A549 (cell line): Measurements from ENCODE around the gene FLNB.

ENCODE experiments used
- BHLHE40 ChIP-seq: IDR thresholded peaks from 2 replicates; pipeline ENCODE4 v1.6.1; 2012; ENCODE audit warnings: low read depth, low read length, inconsistent platforms
- CEBPB ChIP-seq, 2 experiments: fragments of >200 bp in 1 of 2; sonication (Bioruptor Twin) in 1 of 2; formaldehyde crosslinking in 1 of 2; IDR thresholded peaks; 2 replicates each; pipeline ENCODE4 v1.6.1; 2012 to 2016
- EHMT2 ChIP-seq: fragments of 200-600 bp; sonication (generic); IDR thresholded peaks from 2 replicates; pipeline ENCODE4 v1.6.1; 2016; ENCODE audit warnings: antibody characterized with exemption, low read depth, mild to moderate bottlenecking, moderate library complexity
- GATA3 ChIP-seq: IDR thresholded peaks from 2 replicates; pipeline ENCODE4 v1.6.1; 2012; ENCODE audit warnings: borderline replicate concordance
- MAZ ChIP-seq: fragments of 150-350 bp; IDR thresholded peaks from 2 replicates; pipeline ENCODE4 v1.6.1; 2014; ENCODE audit warnings: antibody characterized with exemption, low read depth, low read length, borderline replicate concordance
- NR3C1 ChIP-seq: fragments of >200 bp; sonication (Bioruptor Twin); formaldehyde crosslinking; IDR thresholded peaks from 3 replicates; pipeline ENCODE4 v1.6.1; 2017
- POLR2A ChIP-seq: IDR thresholded peaks from 2 replicates; pipeline ENCODE4 v1.6.1; 2012; ENCODE audit warnings: mild to moderate bottlenecking, low read length
- TF ChIP-seq, protein P1 (sequence below): fragments of >200 bp; sonication (Bioruptor Twin); formaldehyde crosslinking; IDR thresholded peaks from 3 replicates; pipeline ENCODE4 v1.5.1; 2016
- TF ChIP-seq, protein P2 (sequence below): fragments of 200-600 bp; sonication (generic); IDR thresholded peaks from 2 replicates; pipeline ENCODE4 v1.6.1; 2016; ENCODE audit warnings: antibody characterized with exemption, mild to moderate bottlenecking, moderate library complexity
- TF ChIP-seq, protein P3 (sequence below): fragments of 450-650 bp; IDR thresholded peaks from 2 replicates; pipeline ENCODE4 v1.6.1; 2014; ENCODE audit warnings: antibody characterized with exemption
- TF ChIP-seq, protein P4 (sequence below): IDR thresholded peaks from 2 replicates; pipeline ENCODE4 v1.6.1; 2012

DNA sequence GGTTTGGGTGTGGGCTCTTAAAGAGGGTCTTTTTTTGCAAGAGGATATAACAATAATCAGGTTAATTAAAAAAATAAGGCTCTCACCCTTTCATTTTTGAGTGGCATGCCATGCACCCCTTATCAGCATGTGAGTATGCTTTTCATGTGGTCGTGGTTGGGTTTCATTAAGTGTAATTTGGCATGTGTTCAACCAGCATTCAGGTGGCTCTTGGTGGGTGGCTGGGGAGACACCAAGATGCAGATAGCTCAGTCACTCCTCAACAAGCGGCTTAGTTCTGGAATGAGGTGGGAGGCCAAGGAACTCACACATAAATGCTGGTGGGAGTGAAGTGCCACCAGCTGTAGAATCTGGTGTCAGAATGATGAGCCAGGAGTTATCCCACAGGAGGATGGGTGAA lies 66.8 kb downstream of the FLNB start:
- TF ChIP-seq NR3C1 (no peak), MAZ (no peak), CEBPB (IDR thresholded peaks at IDR 0.05) (no peak), BHLHE40 (no peak), GATA3 (no peak), POLR2A (no peak), EHMT2 (no peak)
- TF ChIP-seq, protein P1, sequence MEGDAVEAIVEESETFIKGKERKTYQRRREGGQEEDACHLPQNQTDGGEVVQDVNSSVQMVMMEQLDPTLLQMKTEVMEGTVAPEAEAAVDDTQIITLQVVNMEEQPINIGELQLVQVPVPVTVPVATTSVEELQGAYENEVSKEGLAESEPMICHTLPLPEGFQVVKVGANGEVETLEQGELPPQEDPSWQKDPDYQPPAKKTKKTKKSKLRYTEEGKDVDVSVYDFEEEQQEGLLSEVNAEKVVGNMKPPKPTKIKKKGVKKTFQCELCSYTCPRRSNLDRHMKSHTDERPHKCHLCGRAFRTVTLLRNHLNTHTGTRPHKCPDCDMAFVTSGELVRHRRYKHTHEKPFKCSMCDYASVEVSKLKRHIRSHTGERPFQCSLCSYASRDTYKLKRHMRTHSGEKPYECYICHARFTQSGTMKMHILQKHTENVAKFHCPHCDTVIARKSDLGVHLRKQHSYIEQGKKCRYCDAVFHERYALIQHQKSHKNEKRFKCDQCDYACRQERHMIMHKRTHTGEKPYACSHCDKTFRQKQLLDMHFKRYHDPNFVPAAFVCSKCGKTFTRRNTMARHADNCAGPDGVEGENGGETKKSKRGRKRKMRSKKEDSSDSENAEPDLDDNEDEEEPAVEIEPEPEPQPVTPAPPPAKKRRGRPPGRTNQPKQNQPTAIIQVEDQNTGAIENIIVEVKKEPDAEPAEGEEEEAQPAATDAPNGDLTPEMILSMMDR = no peak
- TF ChIP-seq, protein P2, sequence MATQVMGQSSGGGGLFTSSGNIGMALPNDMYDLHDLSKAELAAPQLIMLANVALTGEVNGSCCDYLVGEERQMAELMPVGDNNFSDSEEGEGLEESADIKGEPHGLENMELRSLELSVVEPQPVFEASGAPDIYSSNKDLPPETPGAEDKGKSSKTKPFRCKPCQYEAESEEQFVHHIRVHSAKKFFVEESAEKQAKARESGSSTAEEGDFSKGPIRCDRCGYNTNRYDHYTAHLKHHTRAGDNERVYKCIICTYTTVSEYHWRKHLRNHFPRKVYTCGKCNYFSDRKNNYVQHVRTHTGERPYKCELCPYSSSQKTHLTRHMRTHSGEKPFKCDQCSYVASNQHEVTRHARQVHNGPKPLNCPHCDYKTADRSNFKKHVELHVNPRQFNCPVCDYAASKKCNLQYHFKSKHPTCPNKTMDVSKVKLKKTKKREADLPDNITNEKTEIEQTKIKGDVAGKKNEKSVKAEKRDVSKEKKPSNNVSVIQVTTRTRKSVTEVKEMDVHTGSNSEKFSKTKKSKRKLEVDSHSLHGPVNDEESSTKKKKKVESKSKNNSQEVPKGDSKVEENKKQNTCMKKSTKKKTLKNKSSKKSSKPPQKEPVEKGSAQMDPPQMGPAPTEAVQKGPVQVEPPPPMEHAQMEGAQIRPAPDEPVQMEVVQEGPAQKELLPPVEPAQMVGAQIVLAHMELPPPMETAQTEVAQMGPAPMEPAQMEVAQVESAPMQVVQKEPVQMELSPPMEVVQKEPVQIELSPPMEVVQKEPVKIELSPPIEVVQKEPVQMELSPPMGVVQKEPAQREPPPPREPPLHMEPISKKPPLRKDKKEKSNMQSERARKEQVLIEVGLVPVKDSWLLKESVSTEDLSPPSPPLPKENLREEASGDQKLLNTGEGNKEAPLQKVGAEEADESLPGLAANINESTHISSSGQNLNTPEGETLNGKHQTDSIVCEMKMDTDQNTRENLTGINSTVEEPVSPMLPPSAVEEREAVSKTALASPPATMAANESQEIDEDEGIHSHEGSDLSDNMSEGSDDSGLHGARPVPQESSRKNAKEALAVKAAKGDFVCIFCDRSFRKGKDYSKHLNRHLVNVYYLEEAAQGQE = no peak
- TF ChIP-seq, protein P3, sequence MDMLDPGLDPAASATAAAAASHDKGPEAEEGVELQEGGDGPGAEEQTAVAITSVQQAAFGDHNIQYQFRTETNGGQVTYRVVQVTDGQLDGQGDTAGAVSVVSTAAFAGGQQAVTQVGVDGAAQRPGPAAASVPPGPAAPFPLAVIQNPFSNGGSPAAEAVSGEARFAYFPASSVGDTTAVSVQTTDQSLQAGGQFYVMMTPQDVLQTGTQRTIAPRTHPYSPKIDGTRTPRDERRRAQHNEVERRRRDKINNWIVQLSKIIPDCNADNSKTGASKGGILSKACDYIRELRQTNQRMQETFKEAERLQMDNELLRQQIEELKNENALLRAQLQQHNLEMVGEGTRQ = no peak
- TF ChIP-seq, protein P4, sequence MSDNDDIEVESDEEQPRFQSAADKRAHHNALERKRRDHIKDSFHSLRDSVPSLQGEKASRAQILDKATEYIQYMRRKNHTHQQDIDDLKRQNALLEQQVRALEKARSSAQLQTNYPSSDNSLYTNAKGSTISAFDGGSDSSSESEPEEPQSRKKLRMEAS = no peak
